NCI-H510A (cell line): ENCODE data around the gene CDC42BPA.
"Not testable (repeated sequence)": the region's sequence is repeated elsewhere in the genome, so short reads cannot be mapped to it uniquely, and the experiment has no call there.

ENCODE experiments used
- DNase-seq: peaks from one replicate; lab custom pipeline; 2025; lab: John Stamatoyannopoulos, UW

CDC42BPA gene

GRCh38 chr1:227255086-227255732 lies 63.1 kb downstream of the CDC42BPA start:
- no peak for DNase-seq

GRCh38 chr1:227253065-227253464 lies 65.2 kb downstream of the CDC42BPA start:
- no peak for DNase-seq

GRCh38 chr1:227245613-227246320 lies 72.5 kb downstream of the CDC42BPA start:
- no peak for DNase-seq

GRCh38 chr1:227244339-227245118 lies 73.8 kb downstream of the CDC42BPA start:
- no peak for DNase-seq

- no peak for DNase-seq
These were observed 75.2 kb downstream of the CDC42BPA start for GRCh38 chr1:227242811-227243682.

- DNase-seq: no peak
These were observed 77.3 kb downstream of the CDC42BPA start for GRCh38 chr1:227240983-227241382.

GRCh38 chr1:227234998-227235405 lies 83.3 kb downstream of the CDC42BPA start:
- DNase-seq: no peak

- not testable (repeated sequence) for DNase-seq
These were observed 87.2 kb downstream of the CDC42BPA start for GRCh38 chr1:227231128-227231527.

- no peak for DNase-seq
These were observed 90.1 kb downstream of the CDC42BPA start for GRCh38 chr1:227228201-227228600.

- no peak for DNase-seq
These were observed 90.5 kb downstream of the CDC42BPA start for GRCh38 chr1:227227761-227228160.

- DNase-seq: no peak
These were observed 92.5 kb downstream of the CDC42BPA start for GRCh38 chr1:227225715-227226346.

- DNase-seq: no peak
These were observed 95.0 kb downstream of the CDC42BPA start for GRCh38 chr1:227223171-227223806.

GRCh38 chr1:227219715-227220292 lies 98.5 kb downstream of the CDC42BPA start:
- DNase-seq: no peak

- no peak for DNase-seq
These were observed 99.3 kb downstream of the CDC42BPA start for GRCh38 chr1:227218870-227219573.

GRCh38 chr1:227215863-227216510 lies 102.3 kb downstream of the CDC42BPA start:
- DNase-seq: no peak

- DNase-seq: no peak
These were observed 104.1 kb downstream of the CDC42BPA start for GRCh38 chr1:227214207-227214606.

GRCh38 chr1:227213426-227213825 lies 104.9 kb downstream of the CDC42BPA start:
- DNase-seq: no peak

GRCh38 chr1:227212164-227212563 lies 106.1 kb downstream of the CDC42BPA start:
- DNase-seq: no peak

GRCh38 chr1:227210604-227211003 lies 107.7 kb downstream of the CDC42BPA start:
- no peak for DNase-seq
